ENCODE results near the gene AGXT2. TPM values are rescaled to one million over a fixed set of nuclear protein-coding genes. Genes with fewer than 3 reads are reported as not detected.

Gene AGXT2
- total and polyA plus RNA-seq, 9 of the 15 experiments (the other 6 are each of a cell fraction or from before 2014, with no cell fraction given) = not detected

DNA sequence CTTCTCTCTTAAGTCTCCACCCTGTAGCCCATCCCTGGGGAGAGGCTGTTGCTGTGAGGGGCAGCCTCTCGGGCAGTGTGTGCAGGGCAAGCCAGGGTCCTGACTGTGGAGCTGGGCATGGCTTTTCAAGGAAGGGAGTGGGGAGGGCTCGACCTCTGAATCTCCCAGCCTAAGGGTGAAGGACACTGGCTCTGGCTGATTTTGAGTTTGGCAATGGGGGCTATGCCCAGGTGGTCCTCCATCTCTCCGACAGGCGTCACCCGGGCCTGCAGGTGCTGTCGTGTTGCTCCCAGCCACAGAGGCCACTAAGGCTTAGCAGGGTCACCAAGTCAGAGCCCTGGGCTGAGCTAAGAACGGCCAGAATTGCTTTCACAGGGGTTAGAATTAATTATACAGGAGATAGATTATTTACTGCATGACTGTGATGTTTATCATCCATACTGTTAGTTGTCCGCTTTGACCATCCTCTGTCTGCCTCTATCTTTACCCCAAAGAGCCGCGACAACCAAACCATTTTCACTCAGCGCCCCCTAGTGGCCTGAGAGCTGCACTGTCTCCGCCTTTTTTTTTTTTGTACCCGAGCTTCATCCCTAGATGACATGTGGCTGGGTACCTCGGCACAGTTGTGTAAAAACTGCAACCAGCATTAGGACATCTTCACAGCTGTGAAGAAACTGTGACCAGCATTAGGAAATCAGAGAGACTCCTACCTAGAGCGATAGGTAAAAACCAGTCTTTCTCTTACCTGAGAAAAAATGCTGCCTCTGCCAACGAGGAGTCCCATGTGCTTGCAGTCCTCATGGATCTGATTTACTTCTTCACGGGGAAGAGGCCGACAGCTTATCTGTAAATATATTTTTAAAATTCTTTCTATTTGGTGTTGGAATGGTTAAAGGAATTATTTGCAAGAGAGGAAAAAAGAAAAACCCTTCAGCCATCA lies 44.5 kb downstream of the AGXT2 start:
- H3K4me3 ChIP-seq = no peak overlapping the region
- intact Hi-C loops (cut with micrococcal nuclease) = loop anchor here (1.0 to 5.0 kb wide), 6 partner anchors 45 to 529 kb away; partner anchors contain the start of genes BRIX1 and RAD1
- TF ChIP-seq STAG1 (CRISPR knock-in tag; IDR thresholded peaks at IDR 0.05; ENCODE audit: borderline replicate concordance) = peak; percentile 45; the same call in 1 of the 2 replicates
- TF ChIP-seq MAZ (CRISPR knock-in tag; conservative IDR thresholded peaks at IDR 0.05 in 1 of 2, IDR thresholded peaks at IDR 0.05 in 1 of 2) = peak in 1 of 2 experiments; percentile 30; a peak in 1 of 4 replicates
- peak; percentile 40; the same call in 1 of the 2 replicates for TF ChIP-seq L3MBTL2 (IDR thresholded peaks at IDR 0.05)
- 0 out of 4 replicates have a peak, but pooled peaks of 1 of the 2 experiments have one; percentile 27 for TF ChIP-seq RCOR1 (IDR thresholded peaks at IDR 0.05; ENCODE audit: borderline replicate concordance in 1 of 2, low read depth in 2 of 2, low read length in 2 of 2)
- no peak for TF ChIP-seq MAX (CRISPR knock-in tag; IDR thresholded peaks at IDR 0.05)
- TF ChIP-seq RAD21 (CRISPR knock-in tag; conservative IDR thresholded peaks at IDR 0.05 in 1 of 2, IDR thresholded peaks at IDR 0.05 in 1 of 2) = peak; percentile 66 to 77
- peak; percentile 98 for TF ChIP-seq ZNF384 (IDR thresholded peaks at IDR 0.05; ENCODE audit: low read depth, low read length)
- TF ChIP-seq, protein P1, sequence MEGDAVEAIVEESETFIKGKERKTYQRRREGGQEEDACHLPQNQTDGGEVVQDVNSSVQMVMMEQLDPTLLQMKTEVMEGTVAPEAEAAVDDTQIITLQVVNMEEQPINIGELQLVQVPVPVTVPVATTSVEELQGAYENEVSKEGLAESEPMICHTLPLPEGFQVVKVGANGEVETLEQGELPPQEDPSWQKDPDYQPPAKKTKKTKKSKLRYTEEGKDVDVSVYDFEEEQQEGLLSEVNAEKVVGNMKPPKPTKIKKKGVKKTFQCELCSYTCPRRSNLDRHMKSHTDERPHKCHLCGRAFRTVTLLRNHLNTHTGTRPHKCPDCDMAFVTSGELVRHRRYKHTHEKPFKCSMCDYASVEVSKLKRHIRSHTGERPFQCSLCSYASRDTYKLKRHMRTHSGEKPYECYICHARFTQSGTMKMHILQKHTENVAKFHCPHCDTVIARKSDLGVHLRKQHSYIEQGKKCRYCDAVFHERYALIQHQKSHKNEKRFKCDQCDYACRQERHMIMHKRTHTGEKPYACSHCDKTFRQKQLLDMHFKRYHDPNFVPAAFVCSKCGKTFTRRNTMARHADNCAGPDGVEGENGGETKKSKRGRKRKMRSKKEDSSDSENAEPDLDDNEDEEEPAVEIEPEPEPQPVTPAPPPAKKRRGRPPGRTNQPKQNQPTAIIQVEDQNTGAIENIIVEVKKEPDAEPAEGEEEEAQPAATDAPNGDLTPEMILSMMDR (IDR thresholded peaks at IDR 0.05 in 2 of 3, conservative IDR thresholded peaks at IDR 0.05 in 1 of 3; ENCODE audit: insufficient read depth in 2 of 3, low read depth in 1 of 3, low read length in 3 of 3) = peak; percentile 85 to 96 (median 96)
- 0 out of 2 replicates have a peak, but pooled peaks have one; percentile 29 for TF ChIP-seq CC2D1A (IDR thresholded peaks at IDR 0.05)
- TF ChIP-seq ZNF174 (CRISPR knock-in tag; IDR thresholded peaks at IDR 0.05) = no peak
- TF ChIP-seq SMC3 (conservative IDR thresholded peaks at IDR 0.05; ENCODE audit: insufficient read depth, low read depth, low read length) = peak; percentile 80
- no peak for TF ChIP-seq ZNF146 (CRISPR knock-in tag; IDR thresholded peaks at IDR 0.05; ENCODE audit: unreplicated experiment)
- peak; percentile 14; the same call in 1 of the 2 replicates for TF ChIP-seq JUND (IDR thresholded peaks at IDR 0.05; ENCODE audit: borderline replicate concordance, low read depth, low read length)
- TF ChIP-seq JUND (tag; IDR thresholded peaks at IDR 0.05; ENCODE audit: borderline replicate concordance, low read depth, low read length) = no peak
- TF ChIP-seq ZNF586 (CRISPR knock-in tag; conservative IDR thresholded peaks at IDR 0.05) = no peak
- TF ChIP-seq KLF16 (IDR thresholded peaks at IDR 0.05) = peak; percentile 39; the same call in 1 of the 2 replicates
- TF ChIP-seq SMAD4 (CRISPR knock-in tag; conservative IDR thresholded peaks at IDR 0.05) = 0 out of 2 replicates have a peak, but pooled peaks have one; percentile 16

More for the DNA sequence above, 44.5 kb downstream of the AGXT2 start:
- in situ Hi-C loops (cut with MboI) = loop anchor here (10.0 kb wide), 1 partner anchor 528 kb away; no protein-coding TSS in a partner anchor
- ChIA-PET POLR2A (interaction anchor here (0.6 to 0.8 kb wide), 3 partner anchors 22 to 244 kb away, joined by 3 to 4 read pairs (median 3); no protein-coding TSS in a partner anchor), CTCF (ENCODE audit: low intra/inter-chr PET ratio) (interaction anchor here (0.7 to 2.4 kb wide), 7 partner anchors 14 to 1001 kb away, joined by 3 to 11 read pairs (median 6); no protein-coding TSS in a partner anchor)
- Histone ChIP-seq H4K20me1 (replicated peaks; ENCODE audit: control insufficient read depth, insufficient read depth, low read length) (no peaks in the 10 kb centered on the region), H3K79me2 (ENCODE audit: control insufficient read depth, insufficient read depth, low read length) (no peaks in the 10 kb centered on the region), H3K9ac (ENCODE audit: insufficient read depth in 1 of 2, low read depth in 2 of 2, low read length in 2 of 2) (no peak overlapping the region), H3K4me1 (replicated peaks in 1 of 2; ENCODE audit: control insufficient read depth in 2 of 2, insufficient read depth in 2 of 2, low read length in 2 of 2) (no peaks in the 10 kb centered on the region; a peak in 1 of 5 replicates), H3K36me3 (ENCODE audit: control insufficient read depth, insufficient read depth, low read length) (no peaks in the 10 kb centered on the region), H3K9me3 (replicated peaks; ENCODE audit: control insufficient read depth, insufficient read depth, low read depth, low read length) (no peaks in the 10 kb centered on the region), H3K9me1 (ENCODE audit: control insufficient read depth, insufficient read depth, low read length) (no peaks in the 10 kb centered on the region), H3K4me2 (ENCODE audit: insufficient read depth, low read length) (no peak overlapping the region), H3K27me3 (ENCODE audit: control insufficient read depth in 2 of 2, insufficient read depth in 2 of 2, low read length in 2 of 2) (peaks cover 5 to 16% of the 10 kb centered on the region in 2 experiments; a peak in 3 of 5 replicates), H3K27ac (ENCODE audit: extremely low read depth, low read depth, low read length) (no peak overlapping the region), H2AFZ (ENCODE audit: low read depth, low read length) (no peak overlapping the region)
- BruUV-seq (replicated peaks) = no TSS peak
- ATAC-seq = peak; percentile 96
- peak; percentile 78 to 82 (median 82) for DNase-seq (ENCODE audit: extremely low read depth in 1 of 4, low spot score in 3 of 4)
- WGBS (ENCODE audit: insufficient coverage, low coverage, missing lambda C conversion rate) = 2% methylated on average over 18 of the region's 18 CpGs
- peak; percentile 91 for FAIRE-seq

Data from K562 (cell line).